ENCODE measurements around the gene LRRC19.

Gene LRRC19

GRCh38 chr9:27005491-27005890 lies at the start of gene LRRC19:
TSS of gene LRRC19 (minus strand) at chr9:27005672. CDS start at chr9:26999694, 5,978 bp downstream.
- DNase-seq, result no peak

GRCh38 chr9:27054841-27055240 lies 49.4 kb upstream of the LRRC19 start:
- no peak for DNase-seq

GRCh38 chr9:27054125-27054524 lies 48.7 kb upstream of the LRRC19 start:
- no peak for DNase-seq

- no peak for DNase-seq
Measured at GRCh38 chr9:27053369-27054022, 48.0 kb upstream of the LRRC19 start.

- DNase-seq, result no peak
Measured at GRCh38 chr9:27047136-27047535, 41.7 kb upstream of the LRRC19 start.

- no peak for DNase-seq
Measured at GRCh38 chr9:27043176-27043575, 37.7 kb upstream of the LRRC19 start.

GRCh38 chr9:27042476-27042875 lies 37.0 kb upstream of the LRRC19 start:
- DNase-seq, result no peak

GRCh38 chr9:27041746-27042145 lies 36.3 kb upstream of the LRRC19 start:
- no peak for DNase-seq

- DNase-seq, result no peak
Measured at GRCh38 chr9:27037499-27037898, 32.0 kb upstream of the LRRC19 start.

GRCh38 chr9:27033815-27034403 lies 28.4 kb upstream of the LRRC19 start:
- peak; percentile 40 for DNase-seq

- no peak for DNase-seq
Measured at GRCh38 chr9:27029186-27029585, 23.7 kb upstream of the LRRC19 start.

GRCh38 chr9:27022920-27023319 lies 17.4 kb upstream of the LRRC19 start:
- DNase-seq, result no peak

GRCh38 chr9:27019589-27019988 lies 14.1 kb upstream of the LRRC19 start:
- no peak for DNase-seq

GRCh38 chr9:27003426-27004077 lies 1.9 kb downstream of the LRRC19 start:
- DNase-seq, result no peak

- DNase-seq, result no peak
Measured at GRCh38 chr9:26995810-26996209, 9.7 kb downstream of the LRRC19 start.

GRCh38 chr9:26983340-26983739 lies 22.1 kb downstream of the LRRC19 start:
- DNase-seq, result no peak

- no peak for DNase-seq
Measured at GRCh38 chr9:26975728-26976707, 29.5 kb downstream of the LRRC19 start.

GRCh38 chr9:26974927-26975326 lies 30.5 kb downstream of the LRRC19 start:
- no peak for DNase-seq

GRCh38 chr9:26973989-26974388 lies 31.5 kb downstream of the LRRC19 start:
- DNase-seq, result no peak

- DNase-seq, result no peak
Measured at GRCh38 chr9:26971721-26972120, 33.8 kb downstream of the LRRC19 start.

GRCh38 chr9:26956860-26957233 lies 48.6 kb downstream of the LRRC19 start:
- no peak for DNase-seq

- DNase-seq, result peak; percentile 92
Measured at GRCh38 chr9:26955921-26956859, 49.3 kb downstream of the LRRC19 start, which contains the start of gene IFT74. TSS of gene IFT74 (plus strand) at chr9:26956412. CDS start at chr9:26961968, 5,556 bp downstream.

Data from activated CD4-positive, alpha-beta T cell treated with anti-CD3 and anti-CD28 coated beads, Interleukin-2, amount 50 U/mL, for 1 hour (primary cell).